ENCODE data around the gene OR52N5.

- TF ChIP-seq, protein P1, sequence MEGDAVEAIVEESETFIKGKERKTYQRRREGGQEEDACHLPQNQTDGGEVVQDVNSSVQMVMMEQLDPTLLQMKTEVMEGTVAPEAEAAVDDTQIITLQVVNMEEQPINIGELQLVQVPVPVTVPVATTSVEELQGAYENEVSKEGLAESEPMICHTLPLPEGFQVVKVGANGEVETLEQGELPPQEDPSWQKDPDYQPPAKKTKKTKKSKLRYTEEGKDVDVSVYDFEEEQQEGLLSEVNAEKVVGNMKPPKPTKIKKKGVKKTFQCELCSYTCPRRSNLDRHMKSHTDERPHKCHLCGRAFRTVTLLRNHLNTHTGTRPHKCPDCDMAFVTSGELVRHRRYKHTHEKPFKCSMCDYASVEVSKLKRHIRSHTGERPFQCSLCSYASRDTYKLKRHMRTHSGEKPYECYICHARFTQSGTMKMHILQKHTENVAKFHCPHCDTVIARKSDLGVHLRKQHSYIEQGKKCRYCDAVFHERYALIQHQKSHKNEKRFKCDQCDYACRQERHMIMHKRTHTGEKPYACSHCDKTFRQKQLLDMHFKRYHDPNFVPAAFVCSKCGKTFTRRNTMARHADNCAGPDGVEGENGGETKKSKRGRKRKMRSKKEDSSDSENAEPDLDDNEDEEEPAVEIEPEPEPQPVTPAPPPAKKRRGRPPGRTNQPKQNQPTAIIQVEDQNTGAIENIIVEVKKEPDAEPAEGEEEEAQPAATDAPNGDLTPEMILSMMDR (IDR thresholded peaks at IDR 0.05; ENCODE audit: insufficient read depth, low read depth, low read length) = no peak
- no peak for TF ChIP-seq EZH2 (IDR thresholded peaks at IDR 0.05; ENCODE audit: insufficient read depth, low read length)
Measured at GRCh38 chr11:5831196-5831829, 48.2 kb upstream of the OR52N5 start.
